Stromal cell of bone marrow (primary cell): ENCODE results near the gene PSTPIP2.
A peak's percentile ranks its signal among the peaks of the same experiment; 100 is the strongest.
"Not testable (repeated sequence)": the region's sequence is repeated elsewhere in the genome, so short reads cannot be mapped to it uniquely, and the experiment has no call there.

ENCODE experiments used
- DNase-seq: peaks from one replicate; pipeline ENCODE4 v3.0.0-alpha.2; 2012; ENCODE audit warnings: low read depth

Gene PSTPIP2, protein sequence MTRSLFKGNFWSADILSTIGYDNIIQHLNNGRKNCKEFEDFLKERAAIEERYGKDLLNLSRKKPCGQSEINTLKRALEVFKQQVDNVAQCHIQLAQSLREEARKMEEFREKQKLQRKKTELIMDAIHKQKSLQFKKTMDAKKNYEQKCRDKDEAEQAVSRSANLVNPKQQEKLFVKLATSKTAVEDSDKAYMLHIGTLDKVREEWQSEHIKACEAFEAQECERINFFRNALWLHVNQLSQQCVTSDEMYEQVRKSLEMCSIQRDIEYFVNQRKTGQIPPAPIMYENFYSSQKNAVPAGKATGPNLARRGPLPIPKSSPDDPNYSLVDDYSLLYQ

GRCh38 chr18:46071653-46072375 is at the start of gene PSTPIP2:
PSTPIP2 (minus strand) TSS chr18:46072260; CDS start chr18:46072188, 72 bp downstream.
- no peak for DNase-seq

- DNase-seq = no peak
These were observed 41.7 kb upstream of the PSTPIP2 start for GRCh38 chr18:46113751-46114150.

- no peak for DNase-seq
These were observed 38.3 kb upstream of the PSTPIP2 start for GRCh38 chr18:46110406-46110805.

- no peak for DNase-seq
These were observed 37.3 kb upstream of the PSTPIP2 start for GRCh38 chr18:46109386-46109785.

- peak; percentile 71 for DNase-seq
These were observed 32.3 kb upstream of the PSTPIP2 start, which contains the start of gene HAUS1 for GRCh38 chr18:46104128-46104911. HAUS1 (plus strand) TSS chr18:46104385; CDS start chr18:46104412, 27 bp downstream.

DNA sequence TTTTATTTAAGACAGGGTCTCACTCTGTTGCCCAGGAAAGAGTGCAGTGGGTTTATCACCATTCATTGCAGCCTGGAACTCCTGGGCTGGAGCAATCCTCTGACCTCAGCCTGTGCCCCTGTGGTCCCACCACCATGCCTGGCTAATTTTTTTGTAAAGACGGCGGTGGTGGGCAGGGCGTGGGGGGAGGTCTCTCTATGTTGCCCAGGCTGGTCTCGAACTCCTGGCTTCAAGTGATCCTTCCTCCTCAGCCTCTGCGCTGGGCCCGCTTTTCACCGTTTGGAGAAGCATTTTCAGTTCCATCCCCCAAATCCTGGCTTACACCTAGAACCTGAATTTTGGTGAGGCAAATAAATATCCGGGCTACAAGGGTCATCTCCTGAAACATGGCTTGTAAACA is 27.4 kb upstream of the PSTPIP2 start:
- DNase-seq = no peak

DNA sequence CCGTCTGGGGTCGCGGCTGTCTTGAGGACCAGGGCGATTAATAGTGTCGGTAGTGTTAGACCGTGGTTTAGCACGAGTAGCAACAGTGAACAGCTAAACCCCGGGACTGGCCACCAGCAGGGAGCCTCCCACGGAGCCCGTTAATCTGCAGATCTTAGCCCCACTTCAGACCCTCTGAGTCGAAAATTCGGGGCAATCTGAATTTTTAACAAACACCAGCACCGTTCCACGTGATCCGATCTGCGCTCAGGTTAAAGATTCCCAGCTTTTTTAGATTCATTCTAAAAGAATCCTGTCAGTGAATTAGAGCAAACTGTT is 26.5 kb upstream of the PSTPIP2 start:
- DNase-seq = no peak

DNA sequence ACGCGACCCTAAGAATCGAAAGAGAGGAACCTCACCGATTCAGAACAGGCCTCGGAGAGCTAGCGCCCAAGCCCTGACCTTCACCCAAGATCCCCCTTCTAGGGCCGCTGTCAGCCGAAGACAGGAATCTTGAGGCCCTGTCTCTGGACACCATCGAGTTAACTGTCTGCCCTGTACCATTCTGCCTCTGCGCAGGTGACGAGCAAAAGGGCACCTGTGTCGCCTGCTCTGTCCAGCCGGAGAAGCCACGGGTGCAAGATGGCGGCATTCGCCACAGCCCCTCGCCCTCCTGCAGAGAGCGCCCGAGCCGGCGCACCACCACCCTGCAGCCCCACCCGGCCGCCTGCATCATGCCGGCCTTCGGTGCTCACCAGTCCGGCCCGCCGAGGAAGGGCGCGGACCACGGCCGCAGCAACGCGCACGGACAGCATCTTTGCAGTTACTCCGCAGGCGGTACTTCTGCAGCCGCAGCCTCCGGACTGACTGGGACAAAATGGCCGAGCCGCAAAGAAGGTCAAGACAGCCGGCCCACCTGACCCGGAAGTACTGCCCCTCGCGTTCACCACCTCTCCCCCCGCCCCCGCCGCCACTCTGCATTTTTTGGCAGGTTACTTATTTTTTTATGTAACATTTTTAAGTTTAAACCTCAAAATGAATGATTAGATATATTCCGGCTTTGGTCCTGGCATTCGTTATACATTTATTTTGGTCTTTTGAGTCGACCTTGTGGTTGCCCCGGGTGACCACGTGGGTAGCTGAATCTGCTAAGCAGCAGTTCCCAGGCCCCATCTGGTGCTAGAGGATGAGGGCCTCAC is 25.9 kb upstream of the PSTPIP2 start, which contains the start of gene ATP5F1A:
TSS of gene ATP5F1A (minus strand) at position 496 of the 815 bp plus-strand sequence. CDS start at position 431, 65 bp downstream.
- peak; percentile 58 for DNase-seq

DNA sequence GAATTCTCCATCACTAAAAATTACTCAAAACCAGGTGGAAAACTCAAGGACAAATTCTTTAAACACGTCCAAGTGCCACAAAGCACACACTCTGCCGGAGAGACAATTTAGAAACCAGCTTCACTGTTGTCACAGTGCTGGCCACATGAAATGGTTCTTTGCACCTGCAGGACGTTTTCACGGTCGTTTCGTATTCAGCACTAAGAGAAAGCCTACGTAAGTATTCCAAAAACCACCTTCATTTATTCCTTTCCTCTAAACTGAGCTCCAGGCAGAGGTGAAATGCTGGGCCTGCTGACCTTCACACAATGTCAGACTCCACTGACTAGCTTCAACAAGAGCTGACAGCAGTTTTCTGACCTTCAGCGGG is 25.4 kb upstream of the PSTPIP2 start:
- DNase-seq = no peak

DNA sequence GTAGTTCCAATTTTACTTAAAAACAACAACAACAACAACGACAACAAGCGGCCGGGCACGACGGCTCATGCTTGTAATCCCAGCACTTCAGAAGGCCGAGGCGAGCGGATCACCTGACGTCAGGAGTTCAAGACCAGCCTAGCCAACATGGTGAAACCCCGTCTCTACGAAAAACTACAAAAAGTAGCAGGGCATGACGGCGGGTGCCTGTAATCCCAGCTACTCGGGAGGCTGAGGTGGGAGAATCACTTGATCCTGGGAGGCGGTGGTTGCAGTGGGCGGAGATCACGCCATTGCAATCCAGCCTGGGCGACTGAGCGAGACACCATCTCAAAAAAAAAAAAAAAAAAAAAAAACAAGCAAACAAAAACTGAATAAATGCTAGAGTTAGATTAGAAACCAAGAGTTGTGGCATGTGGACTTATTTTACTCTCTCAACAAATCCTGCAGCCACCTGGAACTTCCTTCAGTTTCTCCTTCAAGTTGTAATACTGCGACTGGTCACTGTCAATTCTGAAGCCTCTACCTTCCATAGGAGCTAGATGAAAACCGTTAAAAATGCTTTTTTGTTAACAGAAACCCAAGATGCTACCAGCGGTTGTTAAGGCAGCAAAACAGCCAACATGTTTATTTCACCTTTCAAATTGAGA is 24.7 kb upstream of the PSTPIP2 start:
- no peak for DNase-seq

GRCh38 chr18:46095532-46095931 is 23.5 kb upstream of the PSTPIP2 start:
- no peak for DNase-seq

DNA sequence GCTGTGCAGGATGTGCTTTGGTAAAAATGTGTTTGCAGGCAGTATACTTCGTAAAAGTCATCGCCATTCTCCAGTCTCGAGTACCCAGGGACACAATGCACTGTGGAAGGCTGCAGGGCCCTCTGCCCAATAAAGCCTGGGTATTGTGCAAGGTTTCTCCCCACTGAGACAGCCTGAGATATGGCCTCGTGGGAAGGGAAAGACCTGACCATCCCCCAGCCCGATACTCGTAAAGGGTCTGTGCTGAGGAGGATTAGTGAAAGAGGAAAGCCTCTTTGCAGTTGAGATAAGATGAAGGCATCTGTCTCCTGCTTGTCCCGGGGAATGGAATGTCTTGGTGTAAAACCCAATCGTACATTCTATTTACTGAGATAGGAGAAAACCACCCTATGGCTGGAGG is 16.4 kb upstream of the PSTPIP2 start:
- not testable (repeated sequence) for DNase-seq

GRCh38 chr18:46084431-46084830 is 12.4 kb upstream of the PSTPIP2 start:
- no peak for DNase-seq

GRCh38 chr18:46080156-46080555 is 8.1 kb upstream of the PSTPIP2 start:
- DNase-seq = no peak

DNA sequence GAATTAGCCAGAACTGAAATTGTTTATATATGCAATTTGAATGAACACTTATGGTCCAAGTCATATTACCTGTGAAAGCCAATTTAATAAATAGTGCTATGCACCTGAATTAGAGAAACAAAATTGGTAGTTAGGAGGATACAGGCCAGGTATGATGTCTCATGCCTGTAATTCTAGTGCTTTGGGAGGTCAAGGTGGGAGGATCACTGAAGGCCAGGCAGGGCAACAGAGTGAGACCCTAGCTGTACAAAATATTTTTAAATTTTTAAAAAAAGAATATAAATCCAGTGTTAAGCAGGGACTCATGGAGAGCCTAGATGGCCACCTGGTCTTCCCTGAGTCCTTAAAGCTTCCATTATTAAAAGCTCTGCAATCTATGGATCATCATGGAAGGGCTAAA is 7.3 kb upstream of the PSTPIP2 start:
- DNase-seq = no peak

DNA sequence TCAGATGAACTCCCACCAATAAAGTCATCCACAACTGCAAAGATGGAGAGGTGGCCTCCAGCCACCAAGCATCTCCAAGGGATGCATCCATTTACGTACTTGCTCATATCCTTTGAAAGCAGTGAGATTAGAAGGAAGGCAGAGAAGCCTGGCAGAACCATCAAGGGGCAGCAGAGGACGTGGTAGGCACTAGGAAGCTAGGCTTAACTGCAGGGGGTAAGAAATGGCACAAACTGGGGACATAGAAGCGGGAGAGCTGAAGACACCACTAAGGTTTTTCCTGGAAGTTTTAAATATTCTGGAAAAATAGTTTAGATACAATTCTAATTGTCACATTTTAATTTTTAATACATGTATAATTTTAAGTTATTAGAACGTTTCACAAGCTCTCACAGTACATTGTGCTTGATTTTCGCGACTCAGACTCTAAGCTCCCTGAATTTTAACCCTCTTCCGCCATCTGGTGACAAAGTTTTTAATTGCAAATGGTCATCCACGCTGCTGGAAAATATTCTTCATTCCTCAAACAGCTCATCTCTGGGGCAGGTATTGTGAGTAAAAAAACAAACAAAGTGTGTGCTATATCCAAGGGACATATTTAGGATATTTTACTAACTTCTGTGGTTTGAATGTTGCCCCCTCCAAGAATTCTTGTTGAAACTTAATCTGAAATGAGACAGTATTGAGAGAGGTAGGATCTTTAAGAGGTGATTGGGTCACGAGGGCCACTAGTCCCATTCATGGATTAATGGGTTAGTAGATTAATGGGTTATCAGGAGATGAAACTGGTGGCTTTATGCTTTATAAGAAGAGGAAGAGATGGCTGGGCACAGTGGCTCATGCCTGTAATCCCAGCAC is 1.6 kb upstream of the PSTPIP2 start:
- DNase-seq = peak; percentile 46

DNA sequence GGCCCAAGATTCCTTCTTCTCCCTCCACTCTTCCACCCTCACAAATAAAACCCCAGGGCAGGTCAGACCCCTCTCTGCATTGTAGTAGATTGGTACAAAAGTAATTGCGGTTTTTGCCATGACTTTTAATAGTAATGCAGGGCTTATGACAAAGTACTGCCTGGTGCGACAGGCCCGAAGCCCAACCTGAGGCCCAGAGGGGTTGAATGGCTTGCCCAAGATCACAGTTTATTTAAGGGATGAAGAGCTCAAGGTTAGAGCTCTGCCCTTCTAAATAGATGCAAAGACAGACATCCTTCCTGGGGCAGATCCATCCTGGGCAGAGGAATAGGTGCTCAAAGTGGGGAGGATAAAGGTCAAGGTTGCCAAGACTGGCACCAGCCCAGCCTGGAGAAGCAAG is 899 bp upstream of the PSTPIP2 start:
- no peak for DNase-seq

DNA sequence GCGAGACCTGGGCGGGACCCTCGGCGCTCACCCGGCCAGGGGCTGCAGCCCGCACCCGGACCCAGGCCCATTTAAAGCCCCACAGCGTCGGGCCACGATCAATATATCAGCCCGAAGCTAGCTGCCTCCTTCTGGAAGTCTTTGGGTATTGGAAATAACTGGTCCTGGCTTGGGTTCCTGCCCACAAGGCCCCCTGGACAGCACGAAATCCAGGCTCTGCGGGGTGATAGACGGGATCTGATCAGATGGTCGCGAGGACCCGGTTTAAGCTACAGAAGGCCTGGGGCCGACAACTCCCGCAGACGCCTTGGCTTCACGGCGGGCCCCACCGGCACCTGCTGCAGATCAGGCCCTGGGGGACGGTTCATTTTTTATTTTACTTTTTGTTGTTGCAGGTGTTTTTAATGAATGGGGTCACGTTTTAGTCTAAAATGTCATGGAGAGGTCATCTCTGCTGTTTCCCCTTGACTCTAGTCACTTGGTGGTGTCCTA is 362 bp upstream of the PSTPIP2 start:
- DNase-seq = no peak

GRCh38 chr18:46070815-46071652 is 1.0 kb downstream of the PSTPIP2 start:
- DNase-seq = no peak
